ENCODE data around the gene RXYLT1.

GRCh38 chr12:63823040-63823439 lies 43.3 kb downstream of the RXYLT1 start:
- no peak for TF ChIP-seq CHD4 (IDR thresholded peaks at IDR 0.05; ENCODE audit: borderline replicate concordance)
- TF ChIP-seq, protein P1, sequence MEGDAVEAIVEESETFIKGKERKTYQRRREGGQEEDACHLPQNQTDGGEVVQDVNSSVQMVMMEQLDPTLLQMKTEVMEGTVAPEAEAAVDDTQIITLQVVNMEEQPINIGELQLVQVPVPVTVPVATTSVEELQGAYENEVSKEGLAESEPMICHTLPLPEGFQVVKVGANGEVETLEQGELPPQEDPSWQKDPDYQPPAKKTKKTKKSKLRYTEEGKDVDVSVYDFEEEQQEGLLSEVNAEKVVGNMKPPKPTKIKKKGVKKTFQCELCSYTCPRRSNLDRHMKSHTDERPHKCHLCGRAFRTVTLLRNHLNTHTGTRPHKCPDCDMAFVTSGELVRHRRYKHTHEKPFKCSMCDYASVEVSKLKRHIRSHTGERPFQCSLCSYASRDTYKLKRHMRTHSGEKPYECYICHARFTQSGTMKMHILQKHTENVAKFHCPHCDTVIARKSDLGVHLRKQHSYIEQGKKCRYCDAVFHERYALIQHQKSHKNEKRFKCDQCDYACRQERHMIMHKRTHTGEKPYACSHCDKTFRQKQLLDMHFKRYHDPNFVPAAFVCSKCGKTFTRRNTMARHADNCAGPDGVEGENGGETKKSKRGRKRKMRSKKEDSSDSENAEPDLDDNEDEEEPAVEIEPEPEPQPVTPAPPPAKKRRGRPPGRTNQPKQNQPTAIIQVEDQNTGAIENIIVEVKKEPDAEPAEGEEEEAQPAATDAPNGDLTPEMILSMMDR (IDR thresholded peaks at IDR 0.05): no peak
- TF ChIP-seq HOXA7 (CRISPR knock-in tag; IDR thresholded peaks at IDR 0.05): no peak
- no peak for TF ChIP-seq RFX5 (IDR thresholded peaks at IDR 0.05)
- TF ChIP-seq RAD21 (conservative IDR thresholded peaks at IDR 0.05 in 1 of 2, IDR thresholded peaks at IDR 0.05 in 1 of 2): no peak
- no peak for TF ChIP-seq CBX2 (IDR thresholded peaks at IDR 0.05; ENCODE audit: borderline replicate concordance, low read depth)
- TF ChIP-seq HOXB5 (CRISPR knock-in tag; IDR thresholded peaks at IDR 0.05): no peak
- no peak for TF ChIP-seq POLR2A (IDR thresholded peaks at IDR 0.05; ENCODE audit: low read length)
- TF ChIP-seq HEYL (CRISPR knock-in tag; IDR thresholded peaks at IDR 0.05): no peak
- TF ChIP-seq MAZ (IDR thresholded peaks at IDR 0.05; ENCODE audit: borderline replicate concordance, low read depth, low read length): no peak
- TF ChIP-seq KDM5A (IDR thresholded peaks at IDR 0.05): no peak

All from A549 (cell line).